Liver (tissue), 9 donors: ENCODE data around the gene NPY4R. TPM values are rescaled to one million over a fixed set of nuclear protein-coding genes. Genes with fewer than 3 reads are reported as not detected.
A peak's percentile ranks its signal among the peaks of the same experiment; 100 is the strongest.
"Not testable (repeated sequence)": the region's sequence is repeated elsewhere in the genome, so short reads cannot be mapped to it uniquely, and the experiment has no call there.

Source experiments
- DNase-seq: peaks from one replicate; pipeline ENCODE4 v3.0.0-alpha.2; 2017; ENCODE audit warnings: low spot score
- H3K27ac ChIP-seq, 2 donors: one replicate each; pipeline ENCODE4 v1.7.0; 2013; ENCODE audit warnings: inconsistent platforms in 2 of 2, low read length in 2 of 2, control low read depth in 1 of 2, low read depth in 1 of 2, mild to moderate bottlenecking in 1 of 2
- H3K27me3 ChIP-seq, 4 donors: one replicate each; pipeline versions ENCODE4 v1.6.1 to v1.7.0; 2013; ENCODE audit warnings: low read length in 3 of 4, inconsistent platforms in 1 of 4, mild to moderate bottlenecking in 1 of 4, moderate library complexity in 1 of 4; ENCODE audit not compliant: control insufficient read depth in 4 of 4, insufficient read depth in 4 of 4
- H3K36me3 ChIP-seq, 4 donors: one replicate each; pipeline versions ENCODE4 v1.6.1 to v1.7.0; 2013; ENCODE audit warnings: low read length in 3 of 4, mild to moderate bottlenecking in 3 of 4, low read depth in 1 of 4, moderate library complexity in 1 of 4; ENCODE audit not compliant: control insufficient read depth in 4 of 4, insufficient read depth in 3 of 4
- H3K4me1 ChIP-seq, 4 donors: one replicate each; pipeline versions ENCODE4 v1.6.1 to v1.7.0; 2013; ENCODE audit warnings: low read length in 3 of 4, mild to moderate bottlenecking in 3 of 4, moderate library complexity in 1 of 4; ENCODE audit not compliant: control insufficient read depth in 4 of 4, insufficient read depth in 4 of 4
- H3K4me3 ChIP-seq, 3 donors: one replicate each; pipeline versions ENCODE4 v1.6.1 to v1.7.0; 2013; ENCODE audit warnings: low read length in 3 of 3, control low read depth in 1 of 3, low read depth in 1 of 3, mild to moderate bottlenecking in 1 of 3
- H3K9ac ChIP-seq, 2 donors: one replicate each; pipeline ENCODE4 v1.7.0; 2013; ENCODE audit warnings: low read length in 2 of 2, mild to moderate bottlenecking in 2 of 2, moderate library complexity in 2 of 2, control low read depth in 1 of 2, low read depth in 1 of 2
- H3K9me3 ChIP-seq, 4 donors: one replicate each; pipeline versions ENCODE4 v1.6.1 to v1.7.0; 2013; ENCODE audit warnings: low read length in 3 of 4; ENCODE audit not compliant: control insufficient read depth in 4 of 4
- WGBS: extraction: QIAGEN DNeasy Blood & Tissue Kit; methylation state at CpG from one replicate; pipeline ENCODE4 v1.1.7; 2013; 5-methylcytosine and 5-hydroxymethylcytosine counted together
- polyA plus RNA-seq, 2 donors: library from polyadenylated mRNA; stranded (reverse) in 1 of 2; unstranded in 1 of 2; fragments of 200-250 nt in 1 of 2; fragments of >200 nt in 1 of 2; fragmentation: Nextera tagmentation in 1 of 2; extraction: Ambion mirVana in 1 of 2; gene quantifications; one replicate each; pipeline versions ENCODE4 v1.2.1 to v1.2.3, GENCODE V29; 2013 to 2015
- total RNA-seq, 2 donors: library from RNA; depleted of rRNA; stranded (reverse); fragments of >200 nt; gene quantifications; one replicate each; pipeline ENCODE4 v1.2.3, GENCODE V29; 2014
- donor health status: healthy.
- donor health status: healthy.
- donor health status: healthy.
- donor health status: healthy.
- donor health status: healthy.

NPY4R gene
- total and polyA plus RNA-seq, 4 donors = not detected

GRCh38 chr10:46450829-46451228 lies 14.9 kb downstream of the NPY4R start:
- not testable (repeated sequence) for H3K9me3 ChIP-seq, H3K36me3 ChIP-seq, H3K4me3 ChIP-seq, H3K27ac ChIP-seq, H3K27me3 ChIP-seq, H3K4me1 ChIP-seq, H3K9ac ChIP-seq
- peak; percentile 32 for DNase-seq
- 92% methylated on average over 7 of the region's 8 CpGs for WGBS

GRCh38 chr10:46447439-46447838 lies 18.3 kb downstream of the NPY4R start:
- H3K4me3 ChIP-seq, H3K27me3 ChIP-seq, H3K9ac ChIP-seq, DNase-seq, H3K4me1 ChIP-seq, H3K36me3 ChIP-seq, H3K9me3 ChIP-seq, H3K27ac ChIP-seq: not testable (repeated sequence)
- WGBS = 88% methylated on average over 4 of the region's 5 CpGs

- 98% methylated on average over 4 of the region's 8 CpGs for WGBS
- H3K9ac ChIP-seq, H3K27me3 ChIP-seq, H3K4me1 ChIP-seq, H3K4me3 ChIP-seq, H3K36me3 ChIP-seq, DNase-seq, H3K27ac ChIP-seq, H3K9me3 ChIP-seq: not testable (repeated sequence)
Observed at GRCh38 chr10:46445389-46446122, 20.2 kb downstream of the NPY4R start.

GRCh38 chr10:46443422-46443821 lies 22.3 kb downstream of the NPY4R start:
- H3K4me3 ChIP-seq, H3K9ac ChIP-seq, H3K9me3 ChIP-seq, DNase-seq, H3K27me3 ChIP-seq, H3K27ac ChIP-seq, H3K36me3 ChIP-seq, H3K4me1 ChIP-seq: not testable (repeated sequence)
- WGBS = 65% methylated on average over 1 of the region's 1 CpG

- H3K27me3 ChIP-seq, DNase-seq, H3K27ac ChIP-seq, H3K9ac ChIP-seq, H3K9me3 ChIP-seq, H3K4me3 ChIP-seq, H3K36me3 ChIP-seq, H3K4me1 ChIP-seq: not testable (repeated sequence)
- WGBS = 76% methylated on average over 10 of the region's 10 CpGs
Observed at GRCh38 chr10:46442706-46443275, 23.0 kb downstream of the NPY4R start.

- H3K36me3 ChIP-seq, H3K9me3 ChIP-seq, H3K27me3 ChIP-seq, H3K27ac ChIP-seq, H3K9ac ChIP-seq, H3K4me1 ChIP-seq, H3K4me3 ChIP-seq: not testable (repeated sequence)
- WGBS = 52% methylated on average over 6 of the region's 7 CpGs
- DNase-seq = peak; percentile 31
Observed at GRCh38 chr10:46441837-46442278, 23.9 kb downstream of the NPY4R start.

- not testable (repeated sequence) for DNase-seq, H3K9ac ChIP-seq, H3K9me3 ChIP-seq, H3K27ac ChIP-seq, H3K36me3 ChIP-seq, H3K4me3 ChIP-seq, H3K4me1 ChIP-seq, H3K27me3 ChIP-seq
- WGBS = no CpG with 5 or more reads among the region's 4 CpGs
Observed at GRCh38 chr10:46440942-46441341, 24.8 kb downstream of the NPY4R start.

GRCh38 chr10:46423550-46423949 lies 42.2 kb downstream of the NPY4R start:
- H3K4me1 ChIP-seq, DNase-seq, H3K36me3 ChIP-seq, H3K9me3 ChIP-seq, H3K9ac ChIP-seq, H3K4me3 ChIP-seq, H3K27me3 ChIP-seq, H3K27ac ChIP-seq: not testable (repeated sequence)
- whole genome bisulfite sequencing = no CpG with 5 or more reads among the region's 2 CpGs
